OCI-M1 (cell line): ENCODE results near the gene SLC16A3.

Experiments used
- DNase-seq: peaks from one replicate; lab custom pipeline; 2025; lab: John Stamatoyannopoulos, UW

SLC16A3 gene

DNA sequence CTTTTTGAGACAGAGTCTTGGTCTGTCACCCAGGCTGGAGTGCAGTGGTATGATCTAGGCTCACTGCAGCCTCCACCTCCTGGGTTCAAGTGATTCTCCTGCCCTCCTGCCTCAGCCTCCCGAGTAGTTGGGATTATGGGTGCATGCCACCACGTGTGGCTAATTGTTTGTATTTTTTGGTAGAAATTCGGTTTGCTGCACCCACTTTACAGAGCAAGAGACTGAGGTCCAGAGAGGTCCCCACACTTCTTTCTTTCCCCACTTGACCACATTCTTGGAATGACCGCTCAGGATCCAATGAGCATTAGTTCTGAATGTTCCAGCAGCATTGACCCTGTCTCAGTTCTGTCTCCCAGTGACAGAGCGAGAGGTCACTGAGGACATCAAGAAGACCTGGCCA, 5.3 kb upstream of the SLC16A3 start:
- no peak for DNase-seq

DNA sequence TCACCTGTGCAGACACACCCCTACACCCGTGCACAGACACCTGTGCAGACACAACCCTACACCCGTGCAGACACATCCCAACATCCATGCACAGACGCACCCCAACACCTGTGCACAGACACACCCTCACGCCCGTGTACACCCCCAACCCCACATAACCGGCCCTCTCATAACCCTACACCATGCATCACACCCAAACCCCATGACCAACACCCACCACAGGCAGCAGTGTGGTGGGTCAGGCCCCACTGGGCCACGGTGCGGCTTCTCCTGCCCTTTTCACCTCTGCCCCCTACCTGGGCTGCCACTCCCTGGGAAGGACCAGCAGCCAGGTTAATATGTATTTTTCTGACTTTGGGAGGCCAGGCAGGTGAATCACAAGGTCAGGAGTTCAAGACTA, 4.2 kb upstream of the SLC16A3 start:
- DNase-seq, result no peak

DNA sequence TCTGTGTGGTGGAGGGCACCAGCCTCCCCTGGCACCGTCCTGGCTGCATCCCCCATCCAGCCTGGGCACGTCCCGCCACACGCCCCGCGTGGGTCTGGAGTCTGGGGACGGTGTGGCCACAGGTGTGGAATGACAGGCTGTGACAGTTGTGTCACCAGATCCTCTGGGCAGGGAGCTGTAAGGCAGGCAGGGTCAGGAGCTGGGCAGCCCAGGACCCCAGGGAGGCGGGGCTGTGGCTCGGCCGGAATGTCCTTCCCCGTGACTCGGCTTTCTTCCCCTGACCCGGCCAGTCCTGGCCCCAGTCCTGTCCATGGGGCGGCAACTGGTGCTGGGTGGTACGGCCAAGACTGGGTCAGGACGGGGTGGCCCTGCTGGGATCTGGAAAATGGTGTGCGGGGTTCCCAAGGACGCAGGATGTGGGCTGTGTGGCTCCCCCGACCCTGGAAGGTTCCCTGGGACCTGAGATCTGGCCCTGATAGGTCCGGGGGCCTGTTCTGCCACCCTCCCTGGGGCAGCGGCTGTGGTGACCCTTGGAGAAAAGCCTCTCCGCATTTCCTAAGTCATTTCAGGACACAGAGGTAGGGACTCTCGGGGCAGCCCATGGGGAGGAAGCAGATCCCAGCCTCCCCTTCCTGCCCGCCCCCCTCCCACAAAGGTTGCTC, 3.3 kb upstream of the SLC16A3 start:
- DNase-seq, result no peak

DNA sequence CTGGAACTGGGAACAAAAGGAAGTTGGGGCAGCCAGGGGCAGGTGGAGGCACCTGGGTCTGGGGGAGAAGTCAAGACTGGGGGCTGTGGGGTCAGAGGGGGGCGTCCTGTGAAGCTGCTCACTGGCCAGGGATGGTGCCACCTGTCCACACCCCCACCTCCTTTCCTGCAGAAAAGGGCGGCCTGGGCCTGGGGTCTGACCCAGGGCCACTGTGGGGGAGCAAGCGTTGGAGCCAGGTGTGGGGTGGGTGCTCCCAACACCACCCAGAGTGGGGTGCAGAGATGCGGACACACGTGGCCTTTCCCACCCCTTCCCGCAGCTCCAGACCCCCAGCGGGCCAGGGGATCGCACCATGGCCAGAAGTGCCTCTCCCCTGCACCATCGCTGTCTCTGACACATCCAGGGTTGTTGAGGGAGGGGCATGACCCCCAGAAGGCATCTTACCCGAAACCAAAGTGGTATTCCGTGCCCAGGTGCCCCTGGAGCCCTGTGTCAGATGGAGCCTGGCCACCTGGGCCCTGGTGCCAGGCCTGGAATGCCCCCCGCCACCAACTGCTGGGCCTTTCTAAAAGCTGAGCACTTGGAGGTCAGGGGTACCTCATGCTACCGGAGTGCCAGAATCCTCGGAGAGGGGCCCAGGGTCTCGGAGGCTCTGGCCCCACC, 2.6 kb upstream of the SLC16A3 start:
- DNase-seq, result no peak

DNA sequence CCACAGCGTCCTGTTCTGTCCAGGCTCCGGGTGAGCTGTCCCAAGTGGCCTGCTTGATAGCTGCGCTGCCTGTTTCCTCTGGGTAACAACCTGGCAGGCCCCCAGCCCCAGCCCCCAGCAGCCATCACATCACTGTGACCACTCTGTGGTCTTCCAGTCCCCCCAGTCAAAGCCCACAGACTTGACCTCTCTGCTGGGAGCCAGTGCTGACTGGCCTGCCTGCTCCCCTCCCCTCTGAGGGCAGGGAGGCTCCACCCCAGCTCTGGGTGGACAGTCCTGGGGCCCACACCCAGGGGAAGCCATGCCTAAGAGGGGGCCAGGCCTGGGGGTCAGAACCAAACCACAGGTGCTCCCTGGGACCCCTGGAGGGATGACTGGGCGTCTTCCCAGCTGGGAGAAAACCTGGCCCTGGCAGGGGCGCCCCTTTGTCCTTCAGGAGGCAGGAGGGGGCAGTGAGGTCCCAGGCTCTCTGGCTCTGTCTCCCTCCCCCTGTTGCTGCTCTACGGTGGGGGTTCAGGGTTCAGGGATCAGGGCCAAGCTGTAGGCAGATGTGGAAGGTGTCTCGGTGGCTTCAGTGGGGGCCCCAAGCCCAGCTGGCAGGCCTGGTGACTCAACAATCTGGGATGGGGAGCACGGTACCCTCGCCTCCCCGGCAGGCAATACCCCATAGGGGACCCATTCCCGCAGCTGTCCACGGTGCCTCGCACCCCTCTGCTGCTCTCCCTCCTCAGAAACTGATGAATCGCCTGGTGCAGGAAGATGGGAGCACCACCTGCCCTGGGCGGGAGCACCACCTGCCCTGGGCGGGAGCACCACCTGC, 1.8 kb upstream of the SLC16A3 start:
- no peak for DNase-seq

DNA sequence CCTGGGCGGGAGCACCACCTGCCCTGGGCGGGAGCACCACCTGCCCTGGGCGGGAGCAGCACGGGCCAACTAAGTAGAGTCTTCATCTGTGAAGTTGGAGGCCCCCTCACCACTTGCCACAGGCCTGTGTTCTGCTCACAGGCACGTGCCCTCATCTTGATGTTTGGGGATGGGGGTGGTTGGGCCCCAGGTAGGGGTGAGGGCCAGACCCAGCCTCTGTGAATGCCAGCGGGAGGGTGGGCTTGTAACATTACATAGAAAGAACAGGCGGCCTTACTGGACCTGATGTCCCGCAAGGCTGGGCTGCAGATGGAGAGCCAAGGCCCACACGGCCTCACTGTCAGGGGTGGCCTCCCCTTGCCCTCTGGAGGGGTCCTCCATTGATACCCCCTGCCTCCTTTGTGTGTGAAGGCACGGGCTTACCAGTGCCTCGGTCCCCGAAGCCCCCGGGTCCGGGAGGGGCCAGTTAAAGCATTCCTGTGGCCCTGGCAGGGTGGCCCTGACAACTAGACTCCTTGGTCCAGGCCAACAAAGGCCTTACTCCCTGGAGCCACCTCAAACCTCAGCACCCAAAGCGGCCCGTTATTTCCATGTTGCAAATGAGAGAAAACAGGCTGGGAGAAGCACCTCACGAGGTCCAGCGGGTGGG, 1.1 kb upstream of the SLC16A3 start:
- DNase-seq, result no peak

DNA sequence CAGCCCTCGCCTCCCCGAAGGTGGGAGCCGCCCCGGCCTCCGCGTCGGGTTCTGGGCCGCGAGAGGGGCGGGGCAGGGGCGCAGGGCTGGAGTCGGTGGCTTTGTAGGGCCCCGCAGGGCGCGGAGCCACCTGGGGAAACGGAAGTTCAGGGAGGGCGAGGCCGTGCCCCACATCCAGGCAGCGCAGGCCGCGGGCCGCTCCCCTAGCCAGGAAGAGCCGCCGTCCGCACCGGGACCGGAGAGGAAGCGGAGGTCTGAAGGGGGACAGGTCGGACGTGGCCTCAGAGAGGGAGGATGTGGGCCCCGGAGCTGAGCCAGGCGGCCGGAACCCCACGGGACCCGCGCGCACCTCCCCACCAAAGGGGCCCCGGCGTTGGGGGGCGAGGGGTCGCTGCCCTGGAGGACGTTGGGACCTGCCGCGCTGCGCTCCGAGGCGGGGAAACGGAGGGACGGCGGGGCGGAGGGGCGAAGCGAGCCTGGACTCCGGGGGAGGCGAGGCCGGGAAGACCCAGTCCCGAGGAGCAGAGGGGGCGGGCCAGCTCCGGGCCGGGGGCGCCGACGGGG, 482 bp upstream of the SLC16A3 start:
- DNase-seq, result no peak

DNA sequence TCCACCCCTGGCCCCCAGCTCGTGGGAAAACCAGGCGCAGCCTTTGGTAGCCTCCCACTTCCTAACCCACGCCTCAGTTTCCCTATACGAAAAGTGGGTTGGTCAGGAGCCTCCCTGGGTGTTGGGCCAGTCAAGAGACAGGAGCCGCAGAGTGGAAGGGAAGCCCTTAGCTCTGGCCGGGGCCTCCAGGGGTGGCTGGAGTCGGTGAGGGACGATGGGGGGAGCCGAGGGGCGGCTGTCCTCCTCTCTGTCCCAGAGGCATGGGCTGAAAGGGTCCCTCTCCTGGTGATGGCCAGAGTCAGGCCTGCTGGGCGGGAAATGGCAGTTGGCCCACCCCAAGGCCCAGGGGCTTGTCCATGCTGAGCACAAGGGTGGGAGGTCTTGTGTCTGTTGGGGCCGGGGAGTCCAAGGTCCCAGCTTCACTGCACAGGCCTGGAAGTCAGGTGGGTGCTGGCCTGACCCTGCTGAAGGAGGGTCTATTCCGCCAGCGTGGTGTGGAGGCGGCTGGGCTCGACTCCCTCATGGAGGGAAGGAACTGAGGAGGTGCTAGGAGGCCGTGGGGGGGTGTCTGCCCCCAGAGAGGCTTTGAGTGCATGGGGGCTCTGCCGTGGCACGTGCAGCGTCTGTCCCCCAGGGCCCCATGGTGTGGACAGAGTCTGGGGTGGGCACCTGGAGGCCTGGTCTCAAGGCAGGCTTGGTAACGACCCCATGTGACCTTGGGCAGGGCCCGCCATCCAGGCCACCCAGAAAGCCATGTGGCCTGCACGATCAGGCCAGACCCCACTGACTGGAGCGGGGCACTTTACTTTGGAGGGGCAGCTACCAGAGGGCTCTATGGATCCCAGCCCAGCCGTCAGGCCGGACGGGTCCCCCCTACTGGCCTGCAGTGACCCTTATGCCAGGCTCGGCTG, 1.1 kb downstream of the SLC16A3 start:
- DNase-seq, result no peak

DNA sequence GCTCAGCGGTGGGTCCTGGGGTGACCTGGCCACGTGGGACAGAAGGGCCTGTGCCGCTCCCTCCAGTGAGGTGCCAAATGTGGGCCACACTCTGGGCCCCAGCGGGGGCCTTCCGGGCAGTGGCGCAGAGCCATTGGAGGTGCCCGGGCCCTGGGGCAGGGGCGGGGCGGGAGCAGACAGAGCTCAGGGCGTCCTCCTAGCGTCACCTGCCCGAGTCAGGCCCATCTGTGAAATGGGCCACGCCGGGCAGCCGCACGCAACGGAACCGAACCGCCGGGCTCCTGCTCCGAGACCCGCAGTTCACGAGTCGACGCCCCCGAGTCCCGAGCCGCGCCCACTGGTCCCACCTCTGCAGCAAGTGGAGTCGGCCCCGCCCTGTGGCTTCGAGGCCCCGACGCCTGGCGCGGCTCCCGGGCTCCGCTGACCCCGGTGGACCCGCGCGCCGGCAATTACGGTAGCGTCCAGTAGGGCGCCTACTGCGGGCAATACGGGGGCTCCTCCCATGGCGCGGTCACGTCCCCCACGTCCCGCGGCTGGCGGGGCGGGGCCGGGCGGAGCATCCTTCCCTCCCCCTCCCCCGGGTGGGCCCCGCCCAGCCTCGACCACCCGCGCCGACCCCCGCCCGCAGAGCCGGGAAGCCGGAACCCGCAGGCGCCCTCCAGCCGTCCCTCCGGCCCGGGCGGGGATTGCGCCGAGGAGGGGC, 1.9 kb downstream of the SLC16A3 start:
- peak; percentile 90 for DNase-seq

DNA sequence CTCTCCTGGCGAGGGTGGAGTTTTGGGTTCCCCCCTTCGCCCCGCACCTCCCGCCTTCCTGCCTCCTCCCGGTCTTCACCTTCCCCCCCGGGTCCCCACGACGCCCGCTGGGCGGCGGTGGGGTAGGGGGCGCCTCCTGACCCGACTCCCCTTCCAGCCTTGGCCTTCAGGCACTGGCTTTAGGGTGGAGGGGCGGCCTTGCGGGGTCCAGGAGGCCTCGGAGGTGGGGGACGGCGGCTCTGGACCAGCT, 2.4 kb downstream of the SLC16A3 start:
- DNase-seq, result no peak

DNA sequence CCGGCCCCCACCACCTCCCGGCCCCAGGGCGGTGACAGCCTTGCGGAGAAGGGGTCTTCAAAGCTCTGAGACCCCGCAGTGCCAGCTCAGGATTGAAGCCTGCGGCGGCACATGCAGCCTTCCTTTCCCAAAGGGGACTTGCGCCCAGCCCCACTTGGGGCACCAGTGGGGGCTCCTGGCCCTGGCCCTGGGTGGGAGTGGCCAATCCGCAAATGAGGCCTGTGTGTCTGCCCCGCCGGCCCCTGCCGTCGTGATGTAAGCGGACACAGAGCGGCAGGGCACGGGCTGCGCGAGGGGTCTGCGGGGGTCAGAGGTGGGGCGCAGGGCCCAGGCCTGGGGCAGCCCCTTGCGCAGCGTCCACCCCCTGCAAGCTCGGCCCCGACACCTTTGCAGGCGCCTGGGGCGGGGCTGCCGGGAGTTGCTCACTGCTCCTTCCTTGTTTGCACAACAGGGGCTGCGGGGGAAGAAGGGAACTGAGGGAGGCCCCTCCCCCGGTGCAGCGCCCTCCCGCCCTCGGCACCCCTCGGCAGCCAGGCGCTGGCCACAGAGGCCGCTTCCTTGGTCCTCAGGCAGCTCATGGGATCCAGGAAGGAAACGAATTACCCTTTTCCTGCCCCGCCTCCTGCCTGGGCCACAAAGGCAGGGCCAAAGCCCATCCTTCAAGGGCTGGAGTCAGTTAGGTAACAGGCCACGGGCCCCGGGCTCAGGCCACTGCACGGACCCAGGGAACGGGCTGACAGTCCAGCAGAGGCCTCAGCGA, 2.9 kb downstream of the SLC16A3 start:
- DNase-seq, result peak; percentile 85

DNA sequence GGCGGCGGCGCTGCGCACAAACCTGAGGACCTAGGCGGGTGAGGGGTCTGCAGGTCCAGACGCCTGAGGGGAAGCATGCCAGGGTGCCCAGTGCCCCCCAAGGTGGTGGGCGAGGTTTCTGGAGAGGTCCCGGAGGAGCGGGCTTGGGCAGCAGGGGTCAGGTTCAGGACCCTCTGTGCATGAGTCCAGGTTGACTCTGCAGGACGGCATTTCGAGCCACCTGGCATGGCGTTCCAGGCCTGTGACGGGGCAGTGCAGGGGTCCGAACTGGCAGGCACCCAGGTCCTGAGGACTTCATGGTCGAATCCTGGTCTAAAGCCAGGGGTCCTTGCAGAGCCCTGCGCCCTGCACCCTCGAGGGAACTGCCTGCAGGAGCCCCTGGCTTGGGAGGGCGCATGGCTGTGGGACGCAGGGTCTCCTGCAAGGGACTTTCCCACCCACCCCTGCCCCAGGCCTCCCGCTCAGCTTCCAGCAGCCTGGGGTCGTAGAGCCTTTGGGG, 3.5 kb downstream of the SLC16A3 start:
- no peak for DNase-seq

DNA sequence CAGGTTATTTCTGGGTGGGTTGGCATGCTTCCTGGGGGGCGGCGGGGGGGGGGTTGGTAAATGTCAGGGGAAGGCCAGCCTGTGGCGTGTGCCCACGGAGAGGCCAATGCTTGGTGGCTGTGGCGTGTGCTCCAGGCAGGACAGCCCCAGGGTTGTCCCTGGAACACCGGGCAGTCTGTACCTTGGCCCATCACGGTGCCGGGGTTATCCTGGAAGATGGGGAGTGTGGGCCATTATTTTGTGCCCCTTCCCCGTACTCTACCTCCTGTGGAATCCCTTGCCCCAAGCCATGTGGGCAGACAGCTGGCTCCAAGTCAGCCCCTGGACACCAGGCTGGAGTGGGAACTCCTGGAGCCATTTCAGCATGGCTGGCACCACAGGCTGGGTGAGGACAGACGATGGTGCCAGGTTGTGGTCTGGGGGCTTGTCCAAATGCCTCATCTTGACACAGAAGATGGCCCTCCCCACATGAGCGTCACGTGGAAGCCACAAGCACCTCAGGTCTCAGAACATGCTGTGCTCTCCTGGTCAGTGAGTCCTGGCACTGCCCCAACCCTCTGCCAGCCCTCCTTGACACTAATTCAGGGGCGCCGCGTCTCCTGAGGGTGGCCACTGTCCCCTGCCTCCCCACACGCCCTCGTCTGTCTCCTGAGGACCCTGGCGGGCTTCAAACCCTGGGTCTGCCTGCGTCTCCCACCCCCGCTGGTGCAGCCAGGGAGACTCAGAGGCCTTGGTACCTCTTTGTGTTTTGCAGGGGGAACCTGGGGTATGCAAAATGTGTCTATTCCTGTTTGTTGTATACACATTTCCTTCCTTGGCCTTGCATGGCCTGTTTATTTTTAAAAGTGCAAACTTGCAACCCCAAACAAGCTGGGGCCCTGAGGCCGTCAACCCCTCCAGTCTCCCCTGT, 4.3 kb downstream of the SLC16A3 start:
- no peak for DNase-seq

DNA sequence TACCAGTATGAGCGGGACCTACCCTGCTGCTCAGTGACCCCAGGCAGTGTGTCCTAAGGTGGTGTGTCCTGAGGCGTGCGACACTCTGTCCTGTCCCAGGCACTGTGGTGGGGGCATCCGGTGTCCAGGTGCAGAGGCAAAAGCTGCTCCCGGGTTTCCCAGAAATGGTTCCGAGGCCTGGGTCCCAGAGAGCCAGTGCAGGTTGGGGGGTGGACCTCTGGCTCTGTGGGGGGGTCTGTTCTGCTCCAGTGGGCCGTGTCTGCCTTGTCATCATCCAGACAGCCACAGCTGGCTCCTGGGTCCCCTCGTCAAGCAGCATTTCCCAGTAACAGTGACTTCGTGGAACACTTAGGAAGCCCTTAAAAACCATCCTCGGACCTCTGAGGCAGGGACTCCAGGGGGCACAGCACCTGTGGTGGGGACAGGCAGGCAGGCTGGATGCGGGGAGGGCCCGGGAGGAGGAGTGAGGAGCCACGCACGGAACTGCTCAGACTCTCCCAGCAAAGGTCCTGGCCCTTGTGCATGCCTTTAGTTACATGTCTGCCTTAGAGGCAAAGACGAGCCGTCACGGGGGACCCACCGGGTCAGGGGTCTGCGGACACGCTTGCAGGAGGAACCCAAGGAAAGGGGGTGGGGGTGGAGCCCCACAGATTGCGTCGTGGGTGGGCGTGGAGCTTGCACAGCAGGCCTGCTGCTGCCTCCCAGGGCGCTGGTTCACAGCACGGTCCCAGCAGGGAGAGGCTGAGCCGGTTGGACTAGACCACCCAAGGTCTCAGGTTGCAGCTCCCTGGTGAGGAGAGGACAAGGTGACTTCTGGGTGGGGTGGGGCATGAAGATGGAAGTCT, 5.6 kb downstream of the SLC16A3 start:
- no peak for DNase-seq

DNA sequence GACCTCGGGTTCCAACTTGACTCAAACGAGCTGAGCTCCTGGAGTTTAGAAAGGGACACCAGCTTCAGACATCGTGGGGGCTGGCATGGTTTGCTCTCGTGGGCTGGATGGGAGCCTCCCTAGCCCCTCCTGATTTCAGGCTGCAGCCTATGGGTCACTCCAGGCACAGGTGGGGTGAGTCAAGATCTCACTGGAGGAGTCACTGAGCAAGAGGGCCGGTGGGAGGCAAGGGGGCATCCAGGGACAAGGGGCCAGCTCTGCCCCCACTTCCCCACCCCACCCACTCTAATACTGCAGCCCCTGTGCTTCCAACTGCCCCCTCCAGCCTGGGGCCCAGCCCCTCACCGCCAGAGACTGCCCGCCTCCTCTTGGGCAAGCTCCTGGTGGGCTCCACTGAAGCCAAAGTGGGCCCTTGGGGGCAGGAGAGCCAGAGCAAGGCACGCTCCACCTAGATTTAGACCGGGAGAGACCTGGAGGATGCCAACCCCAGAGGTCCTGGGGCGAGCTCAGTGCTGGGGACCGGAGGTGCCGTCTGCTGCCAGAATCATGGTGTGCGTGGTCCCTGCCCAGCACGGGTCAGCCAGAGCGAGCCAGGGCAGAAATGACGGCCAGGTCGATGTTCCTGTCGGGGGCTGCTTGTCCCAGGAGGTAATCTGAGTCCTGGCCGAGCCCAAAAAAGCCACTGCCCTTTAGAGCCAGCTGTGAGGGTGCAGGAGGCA, 6.4 kb downstream of the SLC16A3 start:
- no peak for DNase-seq

DNA sequence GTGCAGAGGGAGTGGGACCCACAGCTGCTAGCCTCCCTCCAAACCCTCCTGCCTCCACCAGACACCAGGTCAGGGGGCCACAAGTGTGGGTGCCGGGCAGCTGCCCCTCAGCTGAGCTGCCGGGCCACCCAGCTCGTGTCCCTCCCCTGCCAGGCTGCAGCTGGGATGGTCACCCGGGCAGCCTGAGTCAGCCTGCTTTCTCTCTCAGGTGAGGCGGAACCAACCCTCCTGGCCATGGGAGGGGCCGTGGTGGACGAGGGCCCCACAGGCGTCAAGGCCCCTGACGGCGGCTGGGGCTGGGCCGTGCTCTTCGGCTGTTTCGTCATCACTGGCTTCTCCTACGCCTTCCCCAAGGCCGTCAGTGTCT, 6.9 kb downstream of the SLC16A3 start:
- DNase-seq, result no peak
